HUES64 (cell line): ENCODE data around the gene ATP13A3.

Experiments used
- H3K27ac ChIP-seq: 2 replicates; pipeline ENCODE4 v1.7.0; 2013; ENCODE audit warnings: low read depth, low read length, inconsistent platforms
- H3K27me3 ChIP-seq: 2 replicates; pipeline ENCODE4 v1.6.1; 2013; ENCODE audit warnings: mild to moderate bottlenecking, low read length; ENCODE audit not compliant: insufficient read depth
- H3K36me3 ChIP-seq: 2 replicates; pipeline ENCODE4 v1.6.1; 2013; ENCODE audit warnings: mild to moderate bottlenecking, low read length; ENCODE audit not compliant: insufficient read depth
- H3K4me1 ChIP-seq: 2 replicates; pipeline ENCODE4 v1.6.1; 2013; ENCODE audit warnings: mild to moderate bottlenecking, low read length, moderate library complexity; ENCODE audit not compliant: insufficient read depth
- H3K4me3 ChIP-seq: 2 replicates; pipeline ENCODE4 v1.5.1; 2013; ENCODE audit warnings: mild to moderate bottlenecking, low read length, moderate library complexity
- H3K9ac ChIP-seq: 2 replicates; pipeline ENCODE4 v1.6.1; 2013; ENCODE audit warnings: mild to moderate bottlenecking, low read depth, low read length
- H3K9me3 ChIP-seq: 2 replicates; pipeline ENCODE4 v1.6.1; 2013; ENCODE audit warnings: low read depth, low read length; ENCODE audit not compliant: insufficient read depth
- WGBS: fragments of 150-250, 120-280 bp; methylation state at CpG from one replicate; pipeline ENCODE4 v1.1.7; 2013; ENCODE audit warnings: missing lambda C conversion rate; 5-methylcytosine and 5-hydroxymethylcytosine counted together

ATP13A3 gene

GRCh38 chr3:194458131-194458530, 28.7 kb downstream of the ATP13A3 start:
- H3K9ac ChIP-seq: no peak overlapping the region
- WGBS: 100% methylated on average over 5 of the region's 5 CpGs
- H3K36me3 ChIP-seq: peaks cover 70% of the 10 kb centered on the region
- no peaks in the 10 kb centered on the region for H3K4me1 ChIP-seq
- no peak overlapping the region for H3K4me3 ChIP-seq
- no peaks in the 10 kb centered on the region for H3K27me3 ChIP-seq
- no peak overlapping the region for H3K27ac ChIP-seq
- H3K9me3 ChIP-seq: no peaks in the 10 kb centered on the region

DNA sequence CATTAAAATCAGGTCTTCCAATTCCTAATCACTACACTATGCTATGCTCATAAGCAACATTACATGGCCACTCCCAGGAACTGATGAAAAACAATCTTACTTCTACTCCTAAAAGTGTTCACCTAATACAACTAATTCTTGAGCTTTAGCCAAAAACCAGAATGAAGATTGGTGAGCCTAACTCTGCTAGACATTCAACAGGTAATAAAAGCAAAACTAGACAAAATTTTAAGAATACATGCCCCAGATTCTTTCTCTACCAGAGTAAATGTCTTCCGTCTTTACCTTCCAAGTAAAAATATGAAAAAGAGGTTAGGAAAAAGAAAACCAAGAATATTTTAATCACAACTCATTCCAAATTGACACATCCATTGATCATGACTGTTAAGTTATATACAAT, 31.3 kb downstream of the ATP13A3 start:
- H3K36me3 ChIP-seq: peaks cover 88% of the 10 kb centered on the region
- no peak overlapping the region for H3K9ac ChIP-seq
- no peak overlapping the region for H3K4me3 ChIP-seq
- H3K27ac ChIP-seq: no peak overlapping the region
- no peaks in the 10 kb centered on the region for H3K4me1 ChIP-seq
- H3K27me3 ChIP-seq: no peaks in the 10 kb centered on the region
- H3K9me3 ChIP-seq: no peaks in the 10 kb centered on the region
- WGBS: no CpG with 5 or more reads among the region's 1 CpG

GRCh38 chr3:194450341-194450740, 36.5 kb downstream of the ATP13A3 start:
- Histone ChIP-seq H3K4me3 (no peak overlapping the region), H3K27me3 (no peaks in the 10 kb centered on the region), H3K9ac (no peak overlapping the region), H3K4me1 (no peaks in the 10 kb centered on the region), H3K9me3 (no peaks in the 10 kb centered on the region), H3K36me3 (peaks cover 93% of the 10 kb centered on the region), H3K27ac (no peak overlapping the region)
- WGBS: 94% methylated on average over 5 of the region's 5 CpGs

GRCh38 chr3:194449913-194450312, 36.9 kb downstream of the ATP13A3 start:
- 98% methylated on average over 2 of the region's 3 CpGs for WGBS
- no peaks in the 10 kb centered on the region for H3K4me1 ChIP-seq
- H3K9me3 ChIP-seq: no peaks in the 10 kb centered on the region
- no peak overlapping the region for H3K4me3 ChIP-seq
- H3K27me3 ChIP-seq: no peaks in the 10 kb centered on the region
- peaks cover 93% of the 10 kb centered on the region for H3K36me3 ChIP-seq
- no peak overlapping the region for H3K27ac ChIP-seq
- H3K9ac ChIP-seq: no peak overlapping the region

- peaks cover 97% of the 10 kb centered on the region for H3K36me3 ChIP-seq
- H3K4me3 ChIP-seq: no peak overlapping the region
- no peak overlapping the region for H3K27ac ChIP-seq
- WGBS: no CpG with 5 or more reads among the region's 1 CpG
- no peaks in the 10 kb centered on the region for H3K4me1 ChIP-seq
- no peaks in the 10 kb centered on the region for H3K27me3 ChIP-seq
- H3K9me3 ChIP-seq: no peaks in the 10 kb centered on the region
- no peak overlapping the region for H3K9ac ChIP-seq
Measured at GRCh38 chr3:194447657-194448056, 39.1 kb downstream of the ATP13A3 start.

- H3K9me3 ChIP-seq: no peaks in the 10 kb centered on the region
- H3K9ac ChIP-seq: no peak overlapping the region
- no peaks in the 10 kb centered on the region for H3K27me3 ChIP-seq
- no peak overlapping the region for H3K27ac ChIP-seq
- H3K4me3 ChIP-seq: no peak overlapping the region
- H3K36me3 ChIP-seq: peaks cover 99% of the 10 kb centered on the region
- H3K4me1 ChIP-seq: no peaks in the 10 kb centered on the region
- WGBS: 94% methylated on average over 5 of the region's 6 CpGs
Measured at GRCh38 chr3:194447161-194447560, 39.6 kb downstream of the ATP13A3 start.

GRCh38 chr3:194446754-194447153, 40.0 kb downstream of the ATP13A3 start:
- Histone ChIP-seq H3K4me1 (no peaks in the 10 kb centered on the region), H3K4me3 (no peak overlapping the region), H3K27ac (no peak overlapping the region), H3K27me3 (no peaks in the 10 kb centered on the region), H3K9me3 (no peaks in the 10 kb centered on the region), H3K9ac (no peak overlapping the region), H3K36me3 (peaks cover 98% of the 10 kb centered on the region)
- 98% methylated on average over 4 of the region's 4 CpGs for WGBS

GRCh38 chr3:194446172-194446571, 40.6 kb downstream of the ATP13A3 start:
- WGBS: 97% methylated on average over 13 of the region's 13 CpGs
- H3K4me1 ChIP-seq: no peaks in the 10 kb centered on the region
- no peak overlapping the region for H3K9ac ChIP-seq
- no peaks in the 10 kb centered on the region for H3K27me3 ChIP-seq
- H3K36me3 ChIP-seq: peaks cover 98% of the 10 kb centered on the region
- no peak overlapping the region for H3K4me3 ChIP-seq
- no peaks in the 10 kb centered on the region for H3K9me3 ChIP-seq
- no peak overlapping the region for H3K27ac ChIP-seq

- Histone ChIP-seq H3K4me1 (no peaks in the 10 kb centered on the region), H3K4me3 (no peak overlapping the region), H3K27me3 (no peaks in the 10 kb centered on the region), H3K36me3 (peaks cover 97% of the 10 kb centered on the region), H3K9ac (no peak overlapping the region), H3K9me3 (no peaks in the 10 kb centered on the region), H3K27ac (no peak overlapping the region)
- WGBS: 92% methylated on average over 2 of the region's 2 CpGs
Measured at GRCh38 chr3:194443901-194444300, 42.9 kb downstream of the ATP13A3 start.

DNA sequence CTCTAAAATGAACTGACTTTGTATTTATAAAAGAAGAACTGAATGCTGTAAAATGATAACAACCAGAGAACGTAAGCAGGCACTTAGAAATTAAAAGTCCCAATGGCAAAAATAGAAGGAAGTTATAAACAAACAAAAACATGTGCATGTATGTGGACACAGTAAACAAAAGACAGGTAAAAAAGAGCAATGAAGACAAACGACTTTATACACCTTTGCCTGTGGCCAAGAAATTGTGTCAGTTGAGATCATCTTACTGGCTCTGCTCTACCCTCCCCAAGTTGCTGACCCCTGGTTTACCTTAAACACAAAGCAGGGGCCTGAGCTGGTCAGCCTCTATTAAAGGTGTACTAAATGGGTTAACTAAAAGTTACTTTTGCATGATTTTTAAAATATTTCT, 46.0 kb downstream of the ATP13A3 start:
- Histone ChIP-seq H3K4me1 (no peaks in the 10 kb centered on the region), H3K9ac (no peak overlapping the region), H3K9me3 (no peaks in the 10 kb centered on the region), H3K4me3 (no peak overlapping the region), H3K36me3 (peaks cover 98% of the 10 kb centered on the region), H3K27ac (no peak overlapping the region), H3K27me3 (no peaks in the 10 kb centered on the region)
- WGBS: 88% methylated on average over 2 of the region's 2 CpGs

GRCh38 chr3:194439881-194440550, 46.8 kb downstream of the ATP13A3 start:
- Histone ChIP-seq H3K9me3 (no peaks in the 10 kb centered on the region), H3K4me1 (no peaks in the 10 kb centered on the region), H3K27ac (no peak overlapping the region), H3K4me3 (no peak overlapping the region), H3K27me3 (no peaks in the 10 kb centered on the region), H3K9ac (no peak overlapping the region), H3K36me3 (peaks cover 98% of the 10 kb centered on the region)
- 88% methylated on average over 5 of the region's 6 CpGs for WGBS

DNA sequence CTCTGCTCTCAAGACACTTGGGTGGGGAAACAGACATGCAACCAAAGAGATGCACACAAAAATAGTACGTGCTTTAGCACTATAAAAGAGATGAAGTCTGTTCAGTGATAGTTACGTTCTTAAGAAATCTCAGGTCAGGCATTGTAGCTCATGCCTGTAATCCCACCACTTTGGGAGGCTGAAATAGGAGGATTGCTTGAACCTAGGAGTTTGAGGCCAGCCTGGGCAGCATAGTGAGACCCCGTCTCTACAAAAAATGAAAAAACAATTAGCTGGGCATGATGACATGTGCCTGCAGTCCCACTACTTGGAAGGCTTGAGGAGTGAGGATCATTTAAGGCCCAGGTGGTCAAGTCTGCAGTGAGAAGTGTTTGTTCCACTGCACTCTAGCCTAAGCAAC, 52.3 kb downstream of the ATP13A3 start:
- 94% methylated on average over 3 of the region's 3 CpGs for WGBS
- H3K9ac ChIP-seq: no peak overlapping the region
- H3K4me3 ChIP-seq: no peak overlapping the region
- H3K36me3 ChIP-seq: peaks cover 97% of the 10 kb centered on the region
- H3K27me3 ChIP-seq: no peaks in the 10 kb centered on the region
- no peaks in the 10 kb centered on the region for H3K9me3 ChIP-seq
- H3K4me1 ChIP-seq: no peaks in the 10 kb centered on the region
- H3K27ac ChIP-seq: no peak overlapping the region
